Posterior cingulate gyrus (tissue), 11 donors: Measurements from ENCODE around the gene RIPOR3.
"Not testable (repeated sequence)": the region's sequence is repeated elsewhere in the genome, so short reads cannot be mapped to it uniquely, and the experiment has no call there.

Experiments used
- DNase-seq, 10 donors: peaks; one replicate each; pipeline versions ENCODE4 v3.0.0 to v3.0.0-alpha.2; 2020 to 2021; ENCODE audit warnings: mixed read lengths in 3 of 10
- intact Hi-C: fragments of 100-400 bp; cut with DNase I; formaldehyde crosslinking; loops from one replicate; pipeline ENCODE4 v1.15.1; 2023

The RIPOR3 gene

DNA sequence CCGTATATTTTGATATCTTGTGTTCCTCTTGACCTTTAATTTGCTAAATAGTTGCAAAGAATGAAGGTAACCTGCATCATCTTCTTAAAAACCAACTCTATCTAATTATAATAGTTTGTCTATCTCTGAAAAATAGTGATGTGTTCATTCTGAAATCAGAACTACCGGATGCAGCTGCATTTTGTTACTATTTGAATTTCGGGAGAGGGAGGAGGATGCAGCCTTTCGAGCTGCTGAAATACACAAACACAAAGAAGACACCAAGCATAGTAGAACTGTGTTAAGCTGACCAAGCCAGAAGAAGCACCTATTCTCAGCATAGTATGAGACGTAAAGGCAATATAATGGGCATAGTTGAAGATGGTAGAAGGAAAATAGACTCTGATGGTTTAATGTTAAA, 148.0 kb downstream of the RIPOR3 start:
- intact Hi-C loops: no loop called here
- DNase-seq: no peak

DNA sequence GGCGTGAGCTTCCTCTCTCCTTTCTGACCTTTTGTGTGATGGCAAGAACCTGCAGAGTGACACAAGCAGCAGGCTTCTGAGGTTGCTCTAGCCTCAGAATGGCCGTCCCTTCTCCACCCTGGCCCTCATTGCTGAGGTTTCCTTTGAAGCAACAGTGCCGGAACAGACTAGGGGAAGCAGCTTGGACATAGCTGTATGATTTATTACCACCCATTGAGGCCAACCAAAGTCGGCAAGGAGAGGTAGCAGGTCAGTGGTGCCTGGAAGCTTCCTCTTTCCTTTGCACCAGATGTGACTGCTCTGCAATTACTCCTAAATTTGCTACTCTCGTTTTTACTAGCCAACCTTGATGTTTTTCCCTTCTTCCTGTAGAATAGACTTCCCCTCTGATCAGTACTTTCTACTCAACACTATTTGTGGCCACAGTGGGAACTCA, 149.7 kb downstream of the RIPOR3 start:
- intact Hi-C loops: no loop called here
- DNase-seq: no peak

DNA sequence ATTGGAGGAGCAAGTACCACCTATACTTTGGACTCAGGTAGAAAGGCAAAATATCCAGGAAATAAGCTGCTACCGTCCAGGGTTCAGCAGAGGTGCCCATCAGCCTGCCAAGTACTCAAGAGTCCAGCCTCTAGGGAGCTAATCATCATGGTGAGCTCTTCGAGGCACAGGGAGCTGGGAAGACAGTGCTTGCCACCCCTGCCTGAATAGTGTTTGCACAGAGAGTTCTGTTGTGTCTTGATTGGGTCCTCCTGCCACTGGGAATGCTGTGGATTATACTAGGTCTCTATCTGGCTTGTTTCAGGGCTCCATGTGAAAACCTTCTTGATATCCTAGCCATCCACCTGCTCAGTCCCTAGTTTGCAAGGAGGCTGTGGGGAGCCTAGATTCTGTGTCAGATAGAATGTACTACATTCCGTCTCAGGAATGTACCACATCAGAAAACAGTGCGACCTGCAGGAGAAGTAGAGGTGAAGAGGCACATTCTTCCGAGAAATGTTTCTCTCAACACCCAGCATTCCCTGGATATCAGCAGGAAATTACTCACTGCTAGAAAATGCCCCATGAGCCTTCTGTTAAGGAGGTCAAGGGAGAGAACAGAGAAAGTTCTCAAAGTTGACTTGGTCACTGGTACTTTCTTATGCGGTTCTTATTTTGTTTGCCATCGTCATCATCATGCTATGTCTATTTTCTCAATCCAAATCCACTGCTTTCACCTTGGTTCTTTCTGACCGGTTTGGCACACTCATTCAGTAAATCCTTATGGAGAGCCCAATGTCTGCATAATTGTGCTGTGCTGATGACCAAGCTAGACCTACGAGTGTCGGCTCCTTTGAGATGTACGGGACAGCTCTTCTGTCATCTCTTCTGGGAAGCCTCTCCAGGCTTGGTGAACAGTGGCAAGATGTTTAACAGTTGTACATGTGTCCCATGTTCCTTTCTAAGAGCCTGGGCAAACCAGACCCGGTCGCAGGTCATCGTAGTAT, 150.4 kb downstream of the RIPOR3 start:
- no peak for DNase-seq

DNA sequence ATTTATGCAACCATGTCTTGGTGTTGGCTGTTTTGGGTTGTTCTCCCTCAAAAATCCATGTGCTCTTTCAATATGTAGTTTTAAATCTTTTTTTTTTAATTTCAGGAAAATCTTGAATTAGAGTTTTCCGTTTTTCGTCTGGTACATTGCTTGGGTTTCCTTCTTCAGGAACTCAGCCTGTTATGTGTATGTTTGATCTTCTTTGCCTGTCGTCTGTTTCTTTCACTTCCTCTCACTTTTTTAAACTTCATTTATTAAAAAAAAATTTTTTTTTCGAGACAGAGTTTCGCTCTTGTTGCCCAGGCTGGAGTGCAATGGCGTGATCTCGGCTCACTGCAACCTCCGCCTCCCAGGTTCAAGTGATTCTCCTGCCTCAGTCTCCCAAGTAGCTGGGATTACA, 151.5 kb downstream of the RIPOR3 start:
- intact Hi-C loops, DNase-seq: not testable (repeated sequence)

More for the DNA sequence above, 150.4 kb downstream of the RIPOR3 start:
- intact Hi-C loops: no loop called here

DNA sequence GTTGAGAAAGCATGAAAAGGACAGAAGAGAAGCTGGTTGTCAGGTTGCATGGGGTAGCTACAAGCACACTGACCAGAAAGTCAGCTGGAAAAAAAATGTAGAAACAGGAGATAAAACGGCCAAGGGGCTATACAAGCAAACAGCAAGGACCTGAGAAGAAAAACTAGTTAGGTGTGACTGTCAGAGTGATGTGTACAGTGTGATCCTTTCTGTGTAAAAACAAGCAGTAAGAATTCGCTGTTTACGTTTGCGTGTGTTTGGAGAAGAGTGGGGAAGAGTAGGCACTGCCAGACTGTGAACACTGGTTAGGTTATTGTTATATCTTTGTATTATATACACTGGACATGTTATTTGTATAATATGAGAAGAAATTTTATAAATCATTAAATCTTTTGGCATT, 153.1 kb downstream of the RIPOR3 start:
- intact Hi-C loops: no loop called here
- DNase-seq: no peak

DNA sequence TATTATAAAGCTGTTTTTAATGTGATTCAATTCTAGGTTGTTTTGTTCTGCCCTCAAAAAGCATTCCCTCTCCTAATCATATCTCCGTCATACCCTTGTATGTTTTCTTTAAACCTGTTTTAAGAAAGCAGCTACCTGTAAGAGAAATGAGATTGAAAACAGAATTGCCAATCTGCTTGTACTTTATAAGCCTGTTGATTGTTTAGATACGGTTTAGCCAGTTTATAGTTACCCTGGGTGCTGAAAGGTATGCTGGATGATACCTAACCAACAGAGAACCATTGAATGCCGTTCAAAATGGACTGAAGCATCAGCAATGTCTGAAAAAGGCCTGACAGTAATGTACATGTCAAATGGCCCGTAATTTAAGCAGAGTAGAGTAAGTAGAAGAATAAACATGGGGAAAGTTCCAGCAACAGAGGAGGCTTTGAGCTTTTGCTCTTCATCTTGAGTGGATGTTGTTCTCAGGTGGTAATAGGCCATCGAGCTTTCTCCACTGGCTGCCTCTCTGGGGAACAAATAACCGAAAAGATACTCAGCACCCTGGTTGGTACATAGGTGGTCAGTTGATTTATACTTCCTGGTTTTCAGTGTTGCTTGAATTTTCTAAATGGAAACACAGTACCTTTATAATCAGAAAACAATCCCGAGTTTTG, 153.7 kb downstream of the RIPOR3 start:
- intact Hi-C loops: no loop called here
- DNase-seq: no peak

DNA sequence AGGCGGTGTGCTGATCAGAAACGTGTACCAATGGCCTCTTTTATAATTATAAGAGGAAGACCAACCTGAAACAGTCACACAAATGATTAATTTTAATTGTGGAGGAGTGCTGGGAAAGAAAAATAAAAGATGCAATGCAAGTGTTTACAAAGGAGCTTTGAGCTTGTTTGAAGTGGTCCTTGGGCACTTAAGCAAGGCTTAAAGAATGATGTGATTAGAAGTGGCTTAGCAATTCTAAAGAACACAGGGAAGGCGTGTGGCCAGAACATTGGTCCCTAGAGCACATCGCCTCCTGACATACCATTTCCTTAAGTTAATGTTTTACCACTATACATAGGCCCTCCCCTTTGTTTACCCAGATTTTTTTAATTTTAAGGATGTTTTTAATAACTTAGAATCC, 155.0 kb downstream of the RIPOR3 start:
- intact Hi-C loops: no loop called here
- DNase-seq: no peak
